ENCODE measurements around the gene MCUB.
"Not testable (repeated sequence)": the region's sequence is repeated elsewhere in the genome, so short reads cannot be mapped to it uniquely, and the experiment has no call there.

MCUB gene, protein sequence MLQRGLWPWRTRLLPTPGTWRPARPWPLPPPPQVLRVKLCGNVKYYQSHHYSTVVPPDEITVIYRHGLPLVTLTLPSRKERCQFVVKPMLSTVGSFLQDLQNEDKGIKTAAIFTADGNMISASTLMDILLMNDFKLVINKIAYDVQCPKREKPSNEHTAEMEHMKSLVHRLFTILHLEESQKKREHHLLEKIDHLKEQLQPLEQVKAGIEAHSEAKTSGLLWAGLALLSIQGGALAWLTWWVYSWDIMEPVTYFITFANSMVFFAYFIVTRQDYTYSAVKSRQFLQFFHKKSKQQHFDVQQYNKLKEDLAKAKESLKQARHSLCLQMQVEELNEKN

DNA sequence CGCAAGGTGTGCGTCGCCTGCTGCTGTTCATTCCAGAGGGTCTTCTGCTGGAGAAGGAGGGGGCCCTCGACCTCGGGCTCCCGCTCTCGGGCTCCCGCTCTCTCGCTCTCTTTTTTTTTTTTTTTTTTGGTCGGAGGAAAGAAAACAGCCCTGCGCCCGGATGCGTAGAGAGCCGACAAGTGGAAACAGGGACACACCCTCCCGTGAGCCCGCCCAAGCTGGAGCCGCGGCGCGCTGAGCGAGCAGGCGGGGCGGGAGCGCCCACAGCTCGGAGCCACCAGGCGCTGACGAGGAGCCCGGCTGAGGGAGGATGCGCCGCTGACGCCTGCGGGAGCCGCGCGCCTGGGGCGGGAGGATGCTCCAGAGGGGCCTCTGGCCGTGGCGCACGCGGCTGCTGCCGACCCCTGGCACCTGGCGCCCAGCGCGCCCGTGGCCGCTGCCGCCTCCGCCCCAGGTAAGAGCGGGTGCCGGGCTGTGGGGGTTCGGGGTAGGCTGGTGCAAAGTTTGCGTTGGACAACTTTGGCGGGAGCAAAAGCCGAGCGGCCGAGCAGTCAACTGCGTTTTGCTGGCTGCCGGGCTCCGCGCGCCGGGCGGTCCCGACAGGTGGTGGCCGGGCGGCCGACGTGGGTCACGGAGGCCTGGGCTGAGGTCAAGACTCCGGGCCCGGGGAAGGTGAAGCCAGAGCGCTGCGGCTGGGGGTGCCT, at the start of gene MCUB:
Gene MCUB (plus strand): TSS at position 264 of the 704 bp plus-strand sequence. CDS start 92 bp downstream, at position 356.
- DNase-seq = peak; percentile 92

DNA sequence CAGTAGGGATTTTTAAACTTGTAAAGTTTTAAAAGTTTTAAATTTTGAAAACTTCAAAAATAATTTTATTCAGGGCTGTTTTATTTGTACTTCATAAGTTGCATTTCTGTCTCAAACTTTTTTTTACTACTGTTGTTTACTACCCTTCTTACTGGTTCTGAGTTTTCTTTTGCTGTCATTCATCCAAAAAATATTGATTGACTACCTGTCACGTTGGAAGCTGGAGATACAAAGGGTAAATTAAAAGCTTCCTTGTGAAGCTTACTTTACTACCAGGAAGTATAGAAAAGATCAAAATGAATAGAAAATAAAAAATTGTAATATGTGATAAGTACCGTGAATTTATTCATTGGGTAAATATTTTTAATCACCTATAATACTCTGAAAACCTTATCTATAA, 49.4 kb upstream of the MCUB start:
- no peak for DNase-seq

DNA sequence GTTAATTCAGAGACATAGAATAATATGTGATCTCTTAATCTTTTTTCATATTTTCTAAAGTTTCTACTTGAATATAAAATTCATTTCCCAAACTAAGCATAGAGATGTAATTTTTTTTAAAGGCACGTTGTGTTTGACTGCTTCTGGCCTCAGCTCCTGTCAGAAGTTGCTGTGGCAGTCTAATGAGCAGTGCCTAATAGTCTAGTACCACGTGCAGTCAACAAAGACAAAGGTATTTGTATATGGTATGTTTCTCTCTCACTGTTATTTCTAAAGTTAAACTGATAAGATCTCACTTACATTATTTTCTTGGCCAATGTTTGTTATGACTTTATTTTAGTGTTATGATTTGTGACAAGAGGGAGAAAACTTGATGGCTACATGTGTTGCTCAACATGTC, 48.6 kb upstream of the MCUB start:
- DNase-seq = no peak

DNA sequence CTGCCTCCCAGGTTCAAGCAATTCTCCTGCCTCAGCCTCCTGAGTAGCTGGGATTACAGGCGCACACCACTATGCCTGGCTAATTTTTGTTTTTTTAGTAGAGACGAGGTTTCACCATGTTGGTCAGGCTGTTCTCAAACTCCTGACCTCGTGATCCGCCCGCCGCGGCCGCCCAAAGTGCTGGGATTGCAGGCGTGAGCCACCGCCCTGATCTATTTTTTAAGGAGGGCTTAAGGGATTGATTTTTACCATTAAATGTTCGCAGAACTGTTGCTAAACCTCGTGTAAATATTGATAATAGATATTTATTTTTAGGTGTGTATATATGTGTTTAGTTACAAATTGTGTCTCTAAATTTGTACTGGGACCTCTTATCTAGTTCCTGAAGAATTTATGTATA, 46.7 kb upstream of the MCUB start:
- not testable (repeated sequence) for DNase-seq

DNA sequence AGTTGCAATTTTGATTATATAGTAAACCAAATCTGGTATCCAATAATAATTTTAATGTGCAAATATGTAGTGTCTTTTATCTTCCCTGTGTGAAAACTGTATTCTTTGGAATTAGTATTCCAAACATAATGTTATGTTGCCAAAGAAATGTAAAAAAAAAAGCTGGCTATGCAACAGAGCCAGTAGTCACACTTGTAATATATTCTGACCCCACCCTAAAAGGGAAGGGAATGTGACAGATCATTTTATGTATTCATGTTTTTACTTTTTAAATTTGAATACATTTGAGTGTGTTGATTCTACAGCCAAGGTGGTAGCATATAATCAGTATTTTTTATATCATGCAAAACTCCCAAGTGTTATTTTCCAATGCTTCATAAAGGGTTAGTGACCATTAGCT, 27.9 kb upstream of the MCUB start:
- DNase-seq = no peak

DNA sequence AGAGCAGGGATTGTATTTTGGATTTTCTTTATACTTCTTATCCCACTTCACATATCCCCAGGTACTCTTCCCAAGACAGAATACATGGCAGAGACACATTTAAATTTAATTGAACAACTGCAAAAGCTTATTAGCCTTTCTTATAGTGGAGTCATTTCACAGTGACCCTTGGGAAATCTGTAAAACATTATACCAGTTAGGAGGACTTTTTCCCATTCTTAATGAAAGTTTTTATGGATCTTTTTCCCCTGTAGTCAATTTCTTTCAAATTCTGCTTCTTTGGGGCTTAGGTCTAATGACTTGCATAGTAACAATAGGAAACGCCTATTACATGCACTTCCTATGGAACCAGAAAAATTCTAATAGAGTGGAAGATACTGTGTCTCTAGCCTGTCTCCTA, 14.6 kb upstream of the MCUB start:
- DNase-seq = no peak

DNA sequence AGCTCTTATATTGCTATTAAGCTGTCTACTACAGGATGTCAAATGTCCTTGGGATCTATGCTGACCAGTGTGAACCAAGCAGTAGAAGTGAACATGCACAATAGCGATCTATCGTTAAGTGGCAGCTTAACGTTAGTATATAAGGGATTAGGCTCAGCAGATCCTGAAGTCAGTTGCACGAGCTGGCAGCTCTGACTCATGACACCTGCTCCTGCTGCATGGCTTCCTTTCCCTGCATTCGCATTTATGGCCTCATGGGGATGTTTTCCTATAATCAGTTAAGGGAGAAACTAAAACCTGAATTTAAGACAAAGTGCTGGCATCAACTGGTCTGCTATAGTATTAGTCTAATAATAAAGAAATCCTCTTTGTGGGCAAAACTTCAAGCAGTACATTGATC, 12.7 kb upstream of the MCUB start:
- no peak for DNase-seq

DNA sequence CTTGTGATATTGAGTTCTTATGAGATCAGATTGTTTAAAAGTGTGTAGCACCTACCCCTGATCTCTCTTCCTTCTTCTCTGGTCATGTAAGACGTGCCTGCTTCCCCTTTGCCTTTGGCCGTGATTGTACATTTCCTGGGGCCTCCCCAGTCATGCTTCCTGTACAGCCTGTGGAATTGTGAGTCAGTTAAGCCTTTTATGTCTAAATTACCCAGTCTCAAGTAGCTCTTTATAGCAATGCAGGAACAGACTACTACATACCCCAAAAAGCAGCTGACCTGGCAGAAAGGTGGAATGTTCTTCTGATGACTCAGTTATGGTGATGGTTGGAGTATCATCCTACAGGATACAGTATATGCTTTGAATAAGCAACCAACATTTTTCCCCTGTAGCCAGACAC, 11.4 kb upstream of the MCUB start:
- no peak for DNase-seq

DNA sequence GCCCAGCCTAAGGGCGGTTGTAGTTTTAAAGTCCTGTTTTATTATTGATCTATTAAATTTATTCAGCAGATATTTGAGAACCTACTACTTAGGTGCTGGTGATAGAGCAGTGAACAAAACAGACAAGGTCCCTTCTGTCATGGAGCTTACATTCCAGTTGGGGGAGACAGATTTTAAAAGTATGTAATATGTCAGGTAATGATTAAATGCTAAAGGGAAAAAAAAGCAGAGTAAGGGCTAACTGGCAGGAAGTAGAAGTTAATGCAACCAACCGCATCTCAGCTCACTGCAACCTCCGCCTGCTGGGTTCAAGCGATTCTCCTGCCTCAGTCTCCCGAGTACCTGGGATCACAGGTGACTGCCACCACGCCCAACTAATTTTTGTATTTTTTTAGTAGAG, 7.8 kb upstream of the MCUB start:
- DNase-seq = no peak

DNA sequence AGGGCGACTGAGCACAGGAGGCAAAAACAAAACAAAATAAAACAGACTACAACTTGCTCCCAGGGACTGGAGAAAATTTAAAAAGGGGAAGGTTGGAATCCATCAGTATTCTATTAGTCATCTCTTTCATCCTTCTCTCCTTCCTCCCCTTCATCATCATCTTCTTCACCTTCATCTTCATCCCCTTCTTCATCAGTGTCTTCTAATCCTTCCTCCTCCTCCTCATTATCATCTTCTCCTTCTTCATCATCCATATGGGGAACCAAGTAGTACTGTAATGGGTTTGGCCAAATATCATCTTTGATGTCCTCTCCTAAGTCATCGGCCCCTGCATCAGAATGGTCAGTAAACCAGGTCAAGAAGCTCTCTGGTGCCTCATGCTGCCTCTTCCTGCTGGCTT, 6.9 kb upstream of the MCUB start:
- no peak for DNase-seq

DNA sequence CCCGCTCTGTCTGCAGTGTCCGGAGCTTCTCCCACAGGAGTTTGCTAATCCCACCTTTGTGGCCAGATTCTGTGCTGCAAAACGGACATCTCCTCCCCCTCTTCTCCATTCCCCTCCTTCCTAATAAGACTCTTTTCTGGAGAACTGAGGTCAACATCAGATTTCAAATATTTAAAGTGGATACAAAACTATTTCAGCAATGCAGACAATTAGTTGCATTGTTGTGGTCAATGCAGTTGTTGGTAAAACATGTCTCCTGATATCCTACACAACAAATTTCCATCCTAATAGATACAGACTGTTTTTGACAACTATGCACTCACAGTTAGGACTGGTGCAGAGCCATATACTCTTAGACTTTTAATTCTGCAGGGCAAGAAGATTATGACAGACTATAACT, 5.1 kb upstream of the MCUB start:
- DNase-seq = no peak

DNA sequence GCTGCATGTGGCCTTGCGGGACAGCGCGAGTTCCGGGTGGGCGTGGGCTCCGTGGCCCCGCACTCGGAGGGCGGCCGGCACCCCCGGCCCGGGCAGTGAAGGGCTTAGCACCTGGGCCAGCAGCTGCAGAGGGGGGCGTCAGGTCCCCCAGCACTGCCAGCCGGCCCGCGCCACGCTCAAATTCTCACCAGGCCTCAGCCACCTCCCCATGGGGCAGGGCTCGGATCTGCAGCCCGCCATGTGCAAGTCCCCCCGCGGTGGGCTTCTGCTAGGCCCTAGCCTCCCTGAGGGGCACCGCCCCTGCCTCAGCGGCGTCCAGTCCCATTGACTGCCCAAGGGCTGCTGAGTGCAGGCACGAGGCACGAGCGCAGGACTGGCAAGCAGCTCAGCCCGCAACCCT, 2.6 kb upstream of the MCUB start:
- no peak for DNase-seq

DNA sequence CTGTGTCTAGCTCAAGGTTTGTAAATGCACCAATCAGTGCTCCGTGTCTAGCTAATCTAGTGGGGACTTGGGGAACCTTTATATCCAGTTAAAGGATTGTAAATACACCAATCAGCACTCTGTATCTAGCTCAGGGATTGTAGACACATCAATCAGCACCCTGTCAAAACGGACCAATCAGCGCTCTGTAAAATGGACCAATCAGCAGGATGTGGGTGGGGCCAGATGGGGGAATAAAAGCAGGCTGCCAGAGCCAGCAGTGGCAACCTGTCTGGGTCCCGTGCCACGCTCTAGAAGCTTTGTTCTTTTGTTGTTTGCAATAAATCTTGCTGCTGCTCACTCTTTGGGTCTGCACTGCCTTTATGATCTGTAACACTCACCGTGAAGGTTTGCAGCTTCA, 2.0 kb upstream of the MCUB start:
- not testable (repeated sequence) for DNase-seq

DNA sequence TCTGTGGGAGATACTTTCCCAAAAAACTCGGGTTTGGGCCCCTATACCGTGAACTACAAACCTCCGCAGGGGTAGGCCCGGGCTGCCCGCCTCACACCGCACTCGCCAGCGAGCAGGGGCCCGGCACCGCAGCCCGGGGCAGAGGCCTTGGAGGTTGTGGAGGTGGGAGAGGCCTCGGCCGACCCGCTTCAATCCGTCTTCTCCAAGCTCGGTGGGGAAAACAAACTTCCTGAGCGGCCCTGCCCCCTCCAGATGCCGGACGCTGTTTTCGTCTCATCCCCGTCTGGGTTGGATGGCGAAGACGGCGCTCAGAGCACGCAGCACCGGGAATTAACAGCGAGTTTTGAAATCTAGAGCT, 442 bp upstream of the MCUB start:
- DNase-seq = peak; percentile 54

DNA sequence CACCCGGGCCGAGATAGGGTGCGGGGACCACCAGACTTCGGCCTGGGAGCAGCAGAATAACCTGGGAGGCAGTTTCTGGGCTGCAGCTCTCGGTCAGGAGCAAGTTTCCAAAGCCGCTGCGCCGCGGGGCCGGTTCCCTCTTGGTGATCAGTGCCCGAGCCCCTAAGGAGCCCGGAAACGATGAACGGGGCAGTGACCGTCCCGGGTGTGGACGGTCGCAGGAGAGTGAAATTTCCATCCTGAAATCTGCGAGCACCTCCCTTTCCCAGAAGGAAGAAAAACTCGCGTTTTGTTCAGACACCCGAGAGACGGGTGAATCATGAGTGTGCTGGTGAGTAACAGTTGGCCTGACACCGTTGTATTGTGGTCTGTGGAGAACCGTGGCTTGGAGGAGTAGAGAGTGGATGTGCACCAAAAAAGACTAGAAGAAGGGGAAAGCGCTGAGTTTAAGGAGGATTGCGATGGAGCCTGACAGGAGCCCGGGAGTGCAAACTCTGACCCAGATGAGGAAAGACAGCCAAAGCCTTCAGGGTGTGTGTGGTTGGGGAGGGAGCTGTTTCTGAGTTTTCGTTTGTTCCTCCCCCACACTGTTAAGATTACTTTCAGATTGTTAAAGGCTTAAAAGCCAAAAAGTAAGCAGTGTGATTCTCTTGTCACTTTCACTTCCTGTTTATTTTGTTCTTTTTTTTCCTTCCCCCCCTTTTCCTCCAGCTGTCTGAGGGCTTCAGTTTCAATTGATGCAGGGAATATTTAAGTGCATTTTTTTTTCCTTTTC, 828 bp downstream of the MCUB start:
- DNase-seq = peak; percentile 46

DNA sequence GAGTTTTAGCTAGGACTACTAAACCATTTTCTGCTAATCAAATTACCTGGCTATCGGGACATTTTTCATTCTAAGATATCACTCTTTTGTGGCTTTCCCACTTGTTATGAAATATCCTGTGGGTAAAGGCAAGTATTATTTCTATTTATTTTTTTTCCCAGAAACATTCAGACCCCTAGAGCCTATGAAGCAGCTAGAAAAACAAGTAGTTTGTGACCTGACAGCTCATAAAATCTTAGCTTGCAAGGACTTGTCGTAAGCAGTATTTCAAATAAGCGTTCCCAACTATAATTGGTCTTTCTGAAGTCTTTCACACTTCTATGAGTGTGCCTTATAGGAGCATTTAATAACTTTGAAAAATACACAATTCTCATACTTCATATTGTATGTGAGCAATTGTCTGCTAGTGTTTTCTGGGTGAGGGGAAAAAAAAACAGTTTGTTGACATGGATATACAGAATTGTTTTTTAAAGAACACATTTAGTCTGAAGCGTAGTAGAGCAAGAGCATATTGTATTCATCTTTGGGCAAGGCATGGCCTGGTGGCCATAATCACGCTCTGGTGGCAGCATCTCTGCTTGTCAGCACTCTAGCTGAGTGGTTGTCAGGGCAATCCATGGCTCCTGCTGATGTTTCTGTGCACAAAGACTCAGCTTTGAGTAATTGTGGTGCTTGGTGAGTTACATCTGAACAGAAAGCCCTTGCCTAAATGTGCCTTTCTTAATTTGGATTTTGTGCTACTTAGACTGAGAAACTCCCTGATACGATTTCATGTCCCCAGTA, 2.6 kb downstream of the MCUB start:
- no peak for DNase-seq

DNA sequence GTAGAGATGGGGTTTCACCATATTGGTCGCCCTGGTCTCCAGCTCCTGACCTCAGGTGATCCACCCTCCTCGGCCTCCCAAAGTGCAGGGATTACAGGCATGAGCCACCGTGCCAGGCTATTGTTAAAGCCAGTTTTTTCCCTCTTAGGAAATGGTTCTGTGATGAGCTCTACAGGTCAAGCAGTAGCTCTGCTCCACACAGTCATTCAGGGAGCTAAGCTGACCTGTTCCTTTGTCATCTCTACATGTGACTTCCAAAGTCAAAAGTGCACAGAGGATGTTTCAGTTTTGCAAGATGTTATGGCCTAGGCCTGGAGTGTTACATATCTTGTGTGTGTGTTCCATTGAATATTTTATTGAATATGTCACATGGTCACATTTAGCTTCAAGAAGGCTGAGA, 11.4 kb downstream of the MCUB start:
- DNase-seq = no peak

DNA sequence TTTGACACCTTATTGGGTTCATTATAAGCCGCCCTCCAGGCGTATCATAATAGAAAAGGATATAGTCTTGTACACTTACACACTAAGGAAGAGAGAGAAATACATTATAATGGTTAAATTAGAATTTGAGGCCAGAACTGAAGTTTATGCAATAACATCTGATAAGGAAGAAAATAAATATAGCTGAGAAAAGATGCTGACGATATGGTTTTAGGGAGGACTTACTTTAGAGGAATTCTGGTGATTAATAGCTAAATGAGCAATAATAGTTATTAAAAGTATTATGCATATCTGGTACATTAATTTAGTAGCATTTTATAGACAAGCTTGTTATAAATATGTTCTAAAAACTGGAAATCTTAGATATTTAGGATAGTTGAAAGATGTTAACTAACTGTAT, 12.1 kb downstream of the MCUB start:
- no peak for DNase-seq

DNA sequence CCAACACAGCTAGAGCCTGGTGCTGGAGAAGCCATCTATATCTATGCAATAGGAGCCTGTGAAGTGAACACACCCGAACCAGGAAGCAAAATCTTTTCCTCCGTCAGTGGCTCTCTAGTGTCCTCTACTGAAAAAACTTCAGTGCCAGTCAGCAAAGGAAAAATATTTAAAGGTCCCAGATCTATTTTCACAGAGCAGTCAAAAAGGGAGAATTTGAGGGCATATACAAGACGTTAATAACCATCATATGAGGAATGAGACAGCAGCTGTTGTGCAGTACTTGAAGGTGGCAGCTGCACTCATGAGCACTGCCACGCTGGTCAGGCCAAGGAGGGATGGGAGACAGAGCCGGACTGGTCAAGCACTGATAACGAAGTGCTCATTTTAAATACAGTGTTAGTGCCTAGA, 14.4 kb downstream of the MCUB start:
- DNase-seq = no peak

DNA sequence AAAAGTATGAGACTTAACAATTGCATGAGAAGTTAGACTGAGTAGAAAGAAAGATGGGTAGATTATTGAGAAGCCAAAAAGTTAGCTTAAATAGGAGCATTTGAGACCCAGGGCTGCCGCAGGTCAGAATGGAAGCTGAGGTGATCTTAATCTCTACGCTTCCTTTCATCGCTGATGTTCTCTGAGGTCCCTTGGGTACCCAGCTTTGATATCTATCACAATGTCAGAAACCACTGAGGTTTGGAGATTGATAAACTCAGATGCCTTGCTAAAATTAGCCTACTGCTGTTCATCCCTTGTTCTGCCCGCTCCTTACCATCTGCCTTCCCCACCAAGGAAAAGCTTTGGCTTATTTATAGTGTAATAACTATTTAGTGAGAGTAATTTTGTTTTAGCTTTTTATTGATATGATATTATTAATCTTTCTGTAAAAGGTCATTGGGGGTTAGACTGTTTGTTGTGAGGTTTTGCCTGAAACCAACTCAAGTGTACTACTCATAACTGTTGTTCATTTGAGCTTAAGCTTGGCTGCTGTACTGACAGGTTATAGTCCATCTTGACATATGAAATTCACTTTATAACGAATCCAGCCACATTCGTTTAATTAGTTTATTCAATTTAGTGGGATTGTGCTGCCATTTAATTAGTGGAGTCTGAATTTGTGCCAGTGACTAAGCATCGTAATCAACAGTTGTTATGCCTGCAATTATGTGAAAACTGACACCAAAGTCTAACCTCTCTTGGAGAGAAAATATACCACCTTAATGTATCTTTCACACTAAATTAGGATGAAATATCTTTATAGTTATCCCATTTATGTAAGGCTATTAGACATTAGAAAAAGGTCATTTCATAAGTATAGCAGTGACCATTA, 15.1 kb downstream of the MCUB start:
- DNase-seq = no peak

DNA sequence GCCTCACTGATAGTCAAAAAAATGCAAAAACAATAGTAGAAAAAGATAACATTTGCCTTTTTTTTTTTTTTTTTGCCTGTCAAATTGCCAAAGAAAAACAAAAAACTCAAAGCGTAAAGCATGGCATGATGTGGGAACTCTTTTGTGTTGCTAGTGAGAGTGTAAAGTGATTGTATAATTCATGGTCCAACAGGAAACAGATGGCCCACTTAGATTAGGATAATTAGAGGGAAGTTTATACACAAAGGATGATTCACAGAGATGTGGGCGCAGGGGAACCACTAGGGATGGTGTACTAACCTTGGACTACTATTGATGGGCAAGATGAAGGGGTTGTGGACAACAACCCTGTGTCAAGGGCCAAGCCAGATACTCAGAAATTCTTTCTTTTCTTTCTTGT, 16.4 kb downstream of the MCUB start:
- DNase-seq = no peak

DNA sequence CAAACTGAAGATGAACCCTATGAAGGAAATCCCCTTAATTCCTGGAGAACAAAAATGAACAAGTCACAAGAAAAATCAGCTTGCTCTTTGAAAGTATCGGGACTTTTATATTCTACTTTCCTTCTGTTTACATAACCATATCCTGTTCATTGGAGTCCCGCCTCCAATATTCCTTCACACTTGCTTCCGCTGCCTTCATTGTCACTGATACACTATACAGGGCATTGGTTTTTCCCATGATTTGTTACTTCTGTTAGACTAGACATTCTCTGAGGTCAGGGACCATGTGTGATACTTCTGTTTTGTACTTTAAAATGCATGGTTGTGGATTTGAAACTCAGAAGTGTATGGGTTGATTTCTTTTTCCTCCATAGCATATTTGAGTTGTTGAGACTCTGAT, 18.8 kb downstream of the MCUB start:
- DNase-seq = no peak
